IMR-90 (cell line): ENCODE results near the gene RPS2.

ENCODE experiments used
- BHLHE40 ChIP-seq: fragments of 150-350 bp; IDR thresholded peaks from 2 replicates; pipeline ENCODE4 v1.6.1; 2016; ENCODE audit warnings: mild to moderate bottlenecking, low read depth, low read length
- CTCF ChIP-seq: conservative IDR thresholded peaks from 2 replicates; pipeline ENCODE4 v1.5.1; 2012; ENCODE audit warnings: mild to moderate bottlenecking, low read depth, low read length, improper control_type of control experiment
- FOS ChIP-seq: fragments of 150-350 bp; IDR thresholded peaks from 2 replicates; pipeline ENCODE4 v1.6.1; 2016; ENCODE audit warnings: low read depth, low read length
- MAFK ChIP-seq: IDR thresholded peaks from 2 replicates; pipeline ENCODE4 v1.6.1; 2012; ENCODE audit warnings: low read depth, low read length, improper control_type of control experiment
- MXI1 ChIP-seq: IDR thresholded peaks from 2 replicates; pipeline ENCODE4 v1.6.1; 2012; ENCODE audit warnings: low read depth, mild to moderate bottlenecking, low read length, moderate library complexity, borderline replicate concordance
- POLR2A ChIP-seq: IDR thresholded peaks from 2 replicates; pipeline ENCODE4 v1.6.1; 2012; ENCODE audit warnings: mild to moderate bottlenecking, low read depth, low read length
- RAD21 ChIP-seq: IDR thresholded peaks from 2 replicates; pipeline ENCODE4 v1.6.1; 2012; ENCODE audit warnings: low read length, improper control_type of control experiment
- SMC3 ChIP-seq: fragments of 150-350 bp; IDR thresholded peaks from 2 replicates; pipeline ENCODE4 v1.6.1; 2016; ENCODE audit warnings: low read depth, mild to moderate bottlenecking, antibody characterized with exemption, low read length, moderate library complexity
- USF2 ChIP-seq: fragments of 150-350 bp; IDR thresholded peaks from 2 replicates; pipeline ENCODE4 v1.6.1; 2017; ENCODE audit warnings: mild to moderate bottlenecking, antibody characterized with exemption, low read length, low read depth
- TF ChIP-seq, protein P1 (sequence below): fragments of 150-350 bp; IDR thresholded peaks from 2 replicates; pipeline ENCODE4 v1.6.1; 2016; ENCODE audit warnings: low read depth, mild to moderate bottlenecking, low read length, moderate library complexity, borderline replicate concordance

DNA sequence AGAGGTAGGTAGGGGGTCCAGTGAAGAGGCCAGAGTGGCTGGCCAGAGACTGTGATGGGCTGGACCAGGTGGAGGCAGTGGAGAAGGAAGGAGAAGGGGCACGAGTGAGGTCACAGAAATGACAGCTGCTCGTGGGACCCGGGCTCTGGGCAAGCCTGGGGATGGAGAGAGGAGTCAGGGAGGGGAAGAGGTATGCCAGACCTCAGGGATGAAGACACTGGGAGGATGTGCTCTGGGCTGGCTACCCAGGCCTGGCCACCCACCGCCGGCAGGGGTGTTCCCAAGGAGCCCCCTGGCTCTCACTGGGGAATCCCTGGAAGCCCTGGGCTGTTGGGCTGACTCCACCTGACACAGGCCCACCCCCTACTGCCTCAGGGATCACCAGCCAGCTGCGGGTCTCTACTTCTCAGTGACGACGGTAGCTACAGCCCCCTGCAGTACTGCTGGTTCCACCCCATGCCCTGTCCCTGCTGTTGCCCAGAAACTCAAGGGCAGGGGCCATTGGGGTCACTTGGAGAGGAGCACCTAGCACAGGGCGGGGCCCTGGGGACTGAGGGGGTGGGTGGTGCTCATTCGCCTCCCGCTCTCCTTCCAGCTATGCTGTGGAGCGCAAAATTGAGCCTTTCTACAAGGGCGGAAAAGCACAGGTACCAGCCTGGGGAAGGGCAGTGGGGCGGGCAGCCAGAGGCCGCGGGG, 9.0 kb upstream of the RPS2 start:
- TF ChIP-seq CTCF: no peak
- no peak for TF ChIP-seq POLR2A
- TF ChIP-seq BHLHE40: no peak
- TF ChIP-seq USF2: no peak
- TF ChIP-seq RAD21: no peak
- no peak for TF ChIP-seq FOS
- no peak for TF ChIP-seq MXI1
- TF ChIP-seq SMC3: no peak
- TF ChIP-seq, protein P1, sequence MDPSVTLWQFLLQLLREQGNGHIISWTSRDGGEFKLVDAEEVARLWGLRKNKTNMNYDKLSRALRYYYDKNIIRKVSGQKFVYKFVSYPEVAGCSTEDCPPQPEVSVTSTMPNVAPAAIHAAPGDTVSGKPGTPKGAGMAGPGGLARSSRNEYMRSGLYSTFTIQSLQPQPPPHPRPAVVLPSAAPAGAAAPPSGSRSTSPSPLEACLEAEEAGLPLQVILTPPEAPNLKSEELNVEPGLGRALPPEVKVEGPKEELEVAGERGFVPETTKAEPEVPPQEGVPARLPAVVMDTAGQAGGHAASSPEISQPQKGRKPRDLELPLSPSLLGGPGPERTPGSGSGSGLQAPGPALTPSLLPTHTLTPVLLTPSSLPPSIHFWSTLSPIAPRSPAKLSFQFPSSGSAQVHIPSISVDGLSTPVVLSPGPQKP: no peak
- TF ChIP-seq MAFK: no peak
